Activated naive CD8-positive, alpha-beta T cell treated with anti-CD3 and anti-CD28 coated beads for 36 hours (primary cell): ENCODE measurements around the gene PDS5A. TPM values are rescaled to one million over a fixed set of nuclear protein-coding genes. Genes with fewer than 3 reads are reported as not detected.
"Not testable (repeated sequence)": the region's sequence is repeated elsewhere in the genome, so short reads cannot be mapped to it uniquely, and the experiment has no call there.

Source experiments
- DNase-seq: peaks from one replicate; pipeline ENCODE4 v3.0.0; 2021
- H3K27ac Mint-ChIP-seq: one replicate; pipeline ENCODE4 v1.8.0; 2022; ENCODE audit warnings: mild to moderate bottlenecking, moderate library complexity, mixed read lengths
- H3K27me3 Mint-ChIP-seq: one replicate; pipeline ENCODE4 v1.8.0; 2022; ENCODE audit warnings: mild to moderate bottlenecking, mixed read lengths
- H3K36me3 Mint-ChIP-seq: one replicate; pipeline ENCODE4 v1.8.0; 2021; ENCODE audit warnings: mild to moderate bottlenecking, mixed read lengths
- H3K4me1 Mint-ChIP-seq: one replicate; pipeline ENCODE4 v1.8.0; 2021; ENCODE audit warnings: mixed read lengths
- H3K4me3 Mint-ChIP-seq: one replicate; pipeline ENCODE4 v1.8.0; 2022; ENCODE audit warnings: mild to moderate bottlenecking, moderate library complexity, mixed read lengths
- H3K9me3 Mint-ChIP-seq: one replicate; pipeline ENCODE4 v1.8.0; 2022; ENCODE audit warnings: mixed read lengths
- total RNA-seq, 2 experiments: library from RNA; stranded (reverse); gene quantifications; one replicate each; pipeline ENCODE4 v1.2.3, GENCODE V29; 2021

PDS5A gene
- total RNA-seq, 2 experiments from 2014 or later = 104 to 107 TPM

DNA sequence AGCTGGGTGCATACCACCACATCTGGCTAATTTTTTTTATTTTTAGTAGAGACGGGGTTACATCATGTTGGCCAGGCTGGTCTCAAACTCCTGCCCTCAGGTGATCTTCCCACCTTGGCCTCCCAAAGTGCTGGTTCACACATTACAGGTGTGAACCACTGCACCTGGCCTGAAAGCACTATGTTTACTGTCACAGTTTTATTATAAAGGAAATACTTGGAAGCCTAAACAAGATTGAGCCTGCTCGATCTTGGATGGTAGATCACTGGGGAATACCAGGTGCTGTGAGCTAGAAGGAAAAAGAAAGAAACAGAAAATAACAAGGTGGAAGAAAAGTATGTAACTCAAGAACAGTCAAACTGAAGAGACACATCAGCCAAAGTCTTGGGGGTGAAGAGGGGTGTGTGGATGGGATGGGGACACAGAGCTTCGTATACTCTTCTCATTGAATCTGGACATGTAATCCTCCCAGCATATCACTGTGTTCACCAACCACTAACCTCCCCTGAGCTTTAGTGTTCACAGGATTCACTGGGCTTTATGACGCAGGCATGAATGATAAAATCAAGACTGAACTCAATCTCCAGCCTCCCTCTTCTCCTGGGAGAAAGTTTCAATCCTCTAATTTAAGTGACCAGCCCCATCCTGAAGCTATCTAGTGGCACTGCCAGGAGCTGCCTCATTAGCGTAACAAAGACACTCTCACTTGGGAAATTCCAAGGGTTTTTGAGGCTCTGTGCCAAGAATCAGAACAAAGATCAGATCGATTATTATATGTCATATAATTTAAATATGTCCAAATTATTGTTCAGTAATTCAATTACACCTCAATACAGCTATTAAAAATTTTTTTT, 40.9 kb downstream of the PDS5A start:
- no peak overlapping the region for H3K4me3 Mint-ChIP-seq

DNA sequence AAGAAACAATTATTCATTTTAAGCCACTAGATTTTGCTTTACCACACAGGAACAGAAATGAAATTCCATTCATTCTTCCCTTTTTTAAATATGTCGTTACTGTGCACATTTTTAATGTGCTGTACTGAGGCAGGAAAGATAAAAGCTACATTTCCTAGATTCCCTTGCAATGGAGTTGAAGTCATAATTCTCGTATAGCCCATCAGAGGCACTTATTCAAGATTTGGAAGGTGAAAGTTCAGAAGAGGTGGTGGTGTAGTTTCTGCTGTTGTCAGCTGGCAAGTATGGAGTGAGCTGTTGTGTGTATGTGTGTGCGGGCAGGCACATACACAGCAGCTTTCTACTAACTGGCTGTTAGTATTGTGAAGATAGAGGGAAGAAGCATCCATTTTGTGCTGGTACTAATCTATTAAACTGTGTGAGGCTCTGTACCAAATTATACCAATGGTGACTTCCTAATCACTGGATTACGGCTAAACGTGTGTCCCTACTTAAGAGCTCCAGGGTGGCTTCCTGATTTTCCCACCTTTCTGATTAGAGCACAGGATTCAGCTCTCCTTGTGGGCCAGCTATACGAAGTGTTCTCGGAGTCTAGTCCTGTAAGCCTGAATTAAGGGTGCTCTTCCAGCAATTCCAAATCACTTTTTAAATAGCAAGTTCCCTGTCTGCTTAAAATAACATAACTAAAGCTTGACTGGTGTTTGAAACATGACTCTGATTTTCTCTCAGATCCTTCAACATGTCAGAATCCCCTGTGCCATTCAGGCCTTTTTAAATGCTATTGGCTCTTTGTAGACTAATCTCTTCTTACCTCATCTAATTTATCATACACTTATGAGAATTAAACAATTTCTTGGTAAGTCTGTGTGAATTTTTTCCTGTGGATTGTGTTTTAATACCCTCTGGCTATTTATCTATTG, 43.8 kb downstream of the PDS5A start:
- no peak for DNase-seq
- Mint-ChIP-seq H3K4me3 (no peak overlapping the region), H3K9me3 (peaks cover 4% of the 10 kb centered on the region), H3K4me1 (peaks cover 59% of the 10 kb centered on the region), H3K36me3 (peaks cover 37% of the 10 kb centered on the region), H3K27ac (peak overlapping the region; percentile 8), H3K27me3 (no peaks in the 10 kb centered on the region)

More for the DNA sequence above, 40.9 kb downstream of the PDS5A start:
- Mint-ChIP-seq H3K27me3 (no peaks in the 10 kb centered on the region), H3K27ac (peak overlapping the region; percentile 50), H3K4me1 (peaks cover 60% of the 10 kb centered on the region), H3K9me3 (peaks cover 4% of the 10 kb centered on the region), H3K36me3 (peaks cover 37% of the 10 kb centered on the region)
- DNase-seq = no peak

DNA sequence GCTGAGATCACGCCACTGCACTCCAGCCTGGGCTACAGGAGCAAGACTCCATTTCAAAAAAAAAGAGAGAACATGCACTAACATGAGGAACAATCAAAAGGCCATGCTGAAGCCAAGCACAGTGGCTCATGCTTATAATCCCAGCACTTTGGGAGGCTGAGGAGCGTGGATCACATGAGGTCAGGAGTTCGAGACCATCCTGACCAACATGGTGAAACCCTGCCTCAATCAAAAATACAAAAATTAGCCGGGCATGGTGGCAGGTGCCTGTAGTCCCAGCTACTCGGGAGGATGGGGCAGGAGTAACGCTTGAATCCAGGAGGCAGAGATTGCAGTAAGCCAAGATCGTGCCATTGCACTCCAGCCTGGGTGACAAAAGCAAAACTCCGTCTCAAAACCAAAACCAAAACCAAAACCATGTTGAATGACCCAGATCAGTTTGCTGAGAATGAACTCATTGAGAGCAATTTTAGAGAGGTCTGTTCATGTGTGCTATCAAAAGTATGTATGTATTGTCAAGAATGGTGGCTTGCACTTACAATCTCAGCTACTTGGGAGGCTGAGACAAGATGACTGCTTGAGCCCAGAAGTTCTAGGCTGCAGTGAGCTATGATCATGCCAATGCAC, 44.8 kb downstream of the PDS5A start:
- peaks cover 4% of the 10 kb centered on the region for H3K9me3 Mint-ChIP-seq
- peaks cover 35% of the 10 kb centered on the region for H3K36me3 Mint-ChIP-seq
- no peak for DNase-seq
- H3K4me3 Mint-ChIP-seq = no peak overlapping the region
- H3K4me1 Mint-ChIP-seq = peaks cover 57% of the 10 kb centered on the region
- no peaks in the 10 kb centered on the region for H3K27me3 Mint-ChIP-seq
- peak overlapping the region; percentile 67 for H3K27ac Mint-ChIP-seq

DNA sequence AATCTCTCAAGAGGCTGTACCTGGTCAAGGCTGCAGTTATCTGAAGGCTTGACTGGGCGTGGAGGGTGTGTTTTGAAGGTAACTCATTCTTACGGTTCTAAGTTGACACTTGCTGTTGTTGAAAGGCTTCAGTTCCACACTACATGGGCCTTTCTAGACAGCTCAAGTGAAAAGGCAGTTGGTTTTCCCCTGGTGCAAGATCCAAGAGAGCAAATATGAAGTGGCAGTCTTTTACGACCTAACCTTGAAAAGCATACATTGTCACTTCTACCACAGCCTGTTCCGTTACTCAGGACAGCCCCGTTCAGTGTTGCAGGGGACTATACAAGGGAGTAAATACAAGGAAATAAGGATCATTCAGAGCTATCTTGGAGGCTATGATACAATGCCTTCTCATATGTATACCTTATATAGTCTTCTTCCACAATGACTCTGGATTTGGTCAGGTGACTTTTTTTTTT, 46.2 kb downstream of the PDS5A start:
- no peak for DNase-seq
- Mint-ChIP-seq H3K36me3 (peaks cover 34% of the 10 kb centered on the region), H3K27ac (peak overlapping the region; percentile 72), H3K9me3 (peaks cover 4% of the 10 kb centered on the region), H3K27me3 (no peaks in the 10 kb centered on the region), H3K4me1 (peaks cover 53% of the 10 kb centered on the region), H3K4me3 (no peak overlapping the region)

DNA sequence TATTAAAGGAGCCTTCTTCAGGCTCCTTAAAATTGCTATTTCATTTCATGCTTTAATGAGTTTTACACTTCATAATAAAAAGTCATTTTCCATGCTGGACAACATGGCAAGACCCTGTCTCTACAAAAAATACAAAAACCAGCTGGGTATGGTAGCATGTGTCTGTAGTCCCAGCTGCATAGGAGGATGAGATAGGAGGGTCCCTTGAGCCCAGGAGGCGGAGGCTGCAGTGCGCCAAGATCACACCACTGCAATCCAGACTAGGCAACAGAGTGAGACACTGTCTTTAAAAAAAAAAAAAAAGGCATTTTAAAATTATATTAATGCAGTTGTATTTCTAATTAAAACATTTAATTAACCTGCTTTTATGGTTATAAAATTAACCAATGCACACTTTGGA, 49.2 kb downstream of the PDS5A start:
- H3K27ac Mint-ChIP-seq = no peak overlapping the region
- DNase-seq = no peak
- no peaks in the 10 kb centered on the region for H3K9me3 Mint-ChIP-seq
- no peak overlapping the region for H3K4me3 Mint-ChIP-seq
- no peaks in the 10 kb centered on the region for H3K27me3 Mint-ChIP-seq
- peaks cover 33% of the 10 kb centered on the region for H3K4me1 Mint-ChIP-seq
- H3K36me3 Mint-ChIP-seq = peaks cover 33% of the 10 kb centered on the region

DNA sequence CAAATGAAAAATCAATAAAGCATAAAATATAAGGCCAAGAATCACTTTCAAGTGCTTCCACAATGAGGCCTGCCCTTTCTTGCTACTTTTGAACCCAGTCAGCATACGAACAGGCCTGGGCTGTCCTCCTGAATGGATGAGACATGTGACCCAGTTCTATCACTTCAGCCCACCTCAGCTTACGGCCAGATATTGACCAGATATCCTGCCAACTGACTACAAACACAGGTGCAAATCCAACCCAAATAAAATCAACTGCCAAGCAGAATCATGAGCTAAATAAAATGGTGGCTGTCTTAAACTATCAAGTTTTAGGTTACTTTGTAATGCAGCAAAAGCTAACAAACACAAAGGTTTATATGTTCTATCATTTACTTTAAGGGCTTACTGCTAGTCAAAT, 53.7 kb downstream of the PDS5A start:
- no peak for DNase-seq
- no peaks in the 10 kb centered on the region for H3K9me3 Mint-ChIP-seq
- peaks cover 31% of the 10 kb centered on the region for H3K36me3 Mint-ChIP-seq
- no peaks in the 10 kb centered on the region for H3K27me3 Mint-ChIP-seq
- H3K27ac Mint-ChIP-seq = peak overlapping the region; percentile 48
- peaks cover 15% of the 10 kb centered on the region for H3K4me1 Mint-ChIP-seq
- H3K4me3 Mint-ChIP-seq = no peak overlapping the region

DNA sequence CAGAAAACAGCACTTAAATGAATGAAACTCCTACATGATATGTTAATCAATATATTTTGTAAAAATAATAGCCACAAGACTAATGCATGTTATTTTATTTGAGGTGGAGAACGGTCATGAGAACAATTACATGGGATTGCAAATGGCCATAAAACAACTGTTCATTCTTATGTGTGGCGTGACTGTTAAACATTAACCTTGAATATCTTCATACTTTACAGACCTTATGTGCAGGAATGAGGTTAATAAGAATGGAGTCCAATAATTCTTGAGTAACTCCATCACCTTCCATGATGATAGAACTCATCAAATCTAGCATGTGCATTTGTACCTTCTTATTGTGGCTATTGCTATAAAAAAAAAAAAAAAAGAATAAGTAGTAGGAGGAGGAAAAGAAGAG, 55.3 kb downstream of the PDS5A start:
- no peaks in the 10 kb centered on the region for H3K27me3 Mint-ChIP-seq
- H3K4me3 Mint-ChIP-seq = no peak overlapping the region
- H3K9me3 Mint-ChIP-seq = no peaks in the 10 kb centered on the region
- H3K36me3 Mint-ChIP-seq = peaks cover 25% of the 10 kb centered on the region
- H3K27ac Mint-ChIP-seq = no peak overlapping the region
- H3K4me1 Mint-ChIP-seq = peaks cover 11% of the 10 kb centered on the region
- no peak for DNase-seq

DNA sequence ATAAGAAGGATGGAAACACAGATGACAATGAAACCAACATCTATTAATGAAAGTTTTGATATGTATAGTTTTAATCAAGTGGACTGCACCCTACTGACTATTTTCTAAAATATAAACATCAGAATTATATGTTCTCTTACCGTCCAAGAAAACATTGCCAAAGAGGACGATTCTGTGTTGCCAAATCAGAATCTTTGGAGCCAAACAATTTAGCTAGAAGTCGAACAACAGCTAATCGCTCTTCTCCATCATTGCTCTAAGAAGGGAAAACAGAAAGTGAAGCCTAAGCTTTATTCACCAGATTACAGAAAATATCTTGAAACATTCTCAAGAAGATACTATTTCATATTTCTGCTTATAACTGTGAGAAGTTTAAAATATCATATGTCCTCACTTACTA, 64.2 kb downstream of the PDS5A start:
- Mint-ChIP-seq H3K4me1 (no peaks in the 10 kb centered on the region), H3K27me3 (no peaks in the 10 kb centered on the region), H3K9me3 (no peaks in the 10 kb centered on the region), H3K4me3 (no peak overlapping the region), H3K36me3 (peaks cover 13% of the 10 kb centered on the region), H3K27ac (no peak overlapping the region)
- DNase-seq = no peak

DNA sequence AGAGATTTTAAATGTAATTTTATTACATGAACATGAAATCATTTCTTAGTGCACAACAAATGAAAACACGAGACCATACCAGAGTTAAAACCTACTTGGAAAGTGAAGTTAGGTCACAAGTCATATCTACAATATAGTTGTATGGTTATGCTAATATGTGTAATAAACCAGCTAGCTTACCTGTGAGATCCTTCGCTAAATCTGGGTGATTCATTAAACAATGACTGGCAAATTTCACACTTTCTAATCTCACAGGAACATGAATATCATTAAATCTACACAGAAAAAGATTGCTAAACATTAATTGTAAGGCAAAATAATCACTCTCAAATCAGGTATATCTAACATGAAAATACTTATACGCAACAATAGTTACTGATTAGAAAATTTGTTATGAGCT, 67.6 kb downstream of the PDS5A start:
- H3K27me3 Mint-ChIP-seq = no peaks in the 10 kb centered on the region
- peaks cover 17% of the 10 kb centered on the region for H3K36me3 Mint-ChIP-seq
- DNase-seq = no peak
- no peaks in the 10 kb centered on the region for H3K9me3 Mint-ChIP-seq
- peaks cover 5% of the 10 kb centered on the region for H3K4me1 Mint-ChIP-seq
- no peak overlapping the region for H3K4me3 Mint-ChIP-seq
- H3K27ac Mint-ChIP-seq = no peak overlapping the region

DNA sequence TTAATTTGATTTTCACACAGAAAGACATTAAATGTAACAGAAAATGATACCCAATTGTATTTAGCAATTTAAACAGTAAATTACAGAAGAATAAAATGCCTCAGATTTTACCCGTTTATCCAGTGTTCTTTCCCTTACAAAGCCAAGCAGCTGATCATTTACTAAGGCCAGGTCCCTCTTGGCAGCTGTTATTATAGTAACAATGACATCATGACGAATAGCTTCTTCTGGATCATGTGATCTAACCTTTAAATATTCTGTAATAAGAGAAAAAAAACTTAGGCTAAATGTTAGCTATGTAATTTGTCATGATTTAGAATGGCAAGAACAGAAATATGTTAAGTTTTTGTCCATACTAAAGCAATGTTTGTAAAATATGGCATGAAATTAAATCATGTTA, 69.4 kb downstream of the PDS5A start:
- H3K9me3 Mint-ChIP-seq = no peaks in the 10 kb centered on the region
- H3K36me3 Mint-ChIP-seq = peaks cover 15% of the 10 kb centered on the region
- no peak for DNase-seq
- H3K27ac Mint-ChIP-seq = no peak overlapping the region
- peaks cover 5% of the 10 kb centered on the region for H3K4me1 Mint-ChIP-seq
- no peak overlapping the region for H3K4me3 Mint-ChIP-seq
- H3K27me3 Mint-ChIP-seq = no peaks in the 10 kb centered on the region

DNA sequence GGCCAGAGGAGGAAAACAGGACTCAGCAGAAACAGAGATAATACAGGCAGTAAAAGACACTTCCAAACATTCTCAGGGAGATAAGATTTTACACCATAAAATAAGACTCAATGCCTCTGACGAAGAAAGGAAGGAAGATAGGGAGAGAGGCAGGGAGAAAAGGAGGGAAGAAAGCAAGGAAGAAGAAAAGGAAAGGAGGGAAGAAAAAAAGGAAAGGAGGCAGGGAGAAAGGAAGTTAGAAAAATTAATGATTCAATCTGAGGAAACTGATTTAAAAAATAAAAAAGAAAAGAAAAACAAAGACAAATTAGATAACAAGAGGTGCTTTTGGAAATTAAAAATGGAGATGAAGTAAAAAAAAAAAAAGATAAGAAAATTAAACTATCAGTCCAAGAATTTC, 72.1 kb downstream of the PDS5A start:
- no peaks in the 10 kb centered on the region for H3K27me3 Mint-ChIP-seq
- peak overlapping the region; percentile 28 for H3K27ac Mint-ChIP-seq
- DNase-seq = no peak
- no peaks in the 10 kb centered on the region for H3K9me3 Mint-ChIP-seq
- H3K36me3 Mint-ChIP-seq = peaks cover 12% of the 10 kb centered on the region
- H3K4me1 Mint-ChIP-seq = peaks cover 5% of the 10 kb centered on the region
- no peak overlapping the region for H3K4me3 Mint-ChIP-seq

DNA sequence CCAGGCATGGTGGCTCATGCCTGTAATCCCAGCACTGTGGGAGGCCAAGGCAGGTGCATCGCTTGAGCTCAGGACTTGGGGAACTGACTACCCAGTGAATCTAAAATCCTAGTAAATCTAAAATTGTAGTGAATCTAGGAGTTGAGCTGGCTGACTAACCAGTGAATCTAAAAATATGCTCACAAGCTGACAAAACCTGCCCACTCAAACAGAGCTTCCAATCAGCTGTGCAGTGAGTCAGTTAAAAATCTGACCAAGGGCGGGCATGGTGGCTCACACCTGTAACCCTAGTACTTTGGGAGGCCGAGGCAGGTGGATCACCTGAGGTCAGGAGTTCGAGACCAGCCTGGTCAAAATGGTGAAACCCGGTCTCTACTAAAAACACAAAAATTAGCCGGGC, 72.7 kb downstream of the PDS5A start:
- peak overlapping the region; percentile 48 for H3K27ac Mint-ChIP-seq
- not testable (repeated sequence) for H3K4me1 Mint-ChIP-seq, H3K4me3 Mint-ChIP-seq, H3K27me3 Mint-ChIP-seq, H3K9me3 Mint-ChIP-seq, DNase-seq
- H3K36me3 Mint-ChIP-seq = peaks cover 12% of the 10 kb centered on the region

DNA sequence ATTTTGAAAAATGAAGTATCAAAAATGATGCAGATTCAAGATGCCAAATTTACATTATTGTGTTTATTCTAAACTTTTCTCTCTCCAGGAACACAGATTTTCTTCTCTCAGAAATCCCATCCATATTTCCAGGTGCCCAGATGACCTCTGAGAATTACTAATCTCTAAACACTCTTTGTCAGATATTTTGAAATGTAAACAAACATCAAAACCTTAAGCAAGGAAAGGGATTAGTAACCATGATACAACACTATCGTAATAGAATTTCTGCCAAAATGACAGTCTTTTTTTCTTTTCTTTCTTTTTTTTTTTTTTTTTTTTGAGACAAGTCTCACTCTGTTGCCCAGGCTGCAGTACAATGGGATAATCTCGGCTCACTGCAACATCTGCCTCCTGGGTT, 76.7 kb downstream of the PDS5A start:
- Mint-ChIP-seq H3K27ac (no peak overlapping the region), H3K4me1 (no peaks in the 10 kb centered on the region), H3K27me3 (no peaks in the 10 kb centered on the region), H3K4me3 (no peak overlapping the region), H3K36me3 (peaks cover 13% of the 10 kb centered on the region), H3K9me3 (no peaks in the 10 kb centered on the region)
- no peak for DNase-seq

DNA sequence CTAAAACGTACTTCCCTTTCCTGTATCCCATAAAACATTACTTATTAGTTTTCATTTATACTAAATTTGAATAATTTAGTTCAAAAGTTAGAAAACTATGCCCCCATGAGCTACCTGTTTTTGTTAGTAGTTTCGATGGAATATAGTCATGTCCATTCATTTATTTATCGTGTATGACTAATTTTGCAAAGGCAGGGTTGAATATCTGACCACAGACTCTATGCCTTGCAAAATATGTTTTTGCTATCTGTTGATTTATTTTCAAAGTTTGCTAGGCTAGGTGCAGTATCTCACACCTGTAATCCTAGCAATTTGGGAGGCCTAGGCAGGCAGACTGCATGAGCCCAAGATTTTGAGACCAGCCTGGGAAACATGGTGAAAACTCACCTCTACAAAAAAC, 78.4 kb downstream of the PDS5A start:
- H3K4me1 Mint-ChIP-seq = no peaks in the 10 kb centered on the region
- peaks cover 14% of the 10 kb centered on the region for H3K36me3 Mint-ChIP-seq
- DNase-seq = no peak
- H3K27ac Mint-ChIP-seq = no peak overlapping the region
- no peak overlapping the region for H3K4me3 Mint-ChIP-seq
- no peaks in the 10 kb centered on the region for H3K27me3 Mint-ChIP-seq
- H3K9me3 Mint-ChIP-seq = no peaks in the 10 kb centered on the region

DNA sequence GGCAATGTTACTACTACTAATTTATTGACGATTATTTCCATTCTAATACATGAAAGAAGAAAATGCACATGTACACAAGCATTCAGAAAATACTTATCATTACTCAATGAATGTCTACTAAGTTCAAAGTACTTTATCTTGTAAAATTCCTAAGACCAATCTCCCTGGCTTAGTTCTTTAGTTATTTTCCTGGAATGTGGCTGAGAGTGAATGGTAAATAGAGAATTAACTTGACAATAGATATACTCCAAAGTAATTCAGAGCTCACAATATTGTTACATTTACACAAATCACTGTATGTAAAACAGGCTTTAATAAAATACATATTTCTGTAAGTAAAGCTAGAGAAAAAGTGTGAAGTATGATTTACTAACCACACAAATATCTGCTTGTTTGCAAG, 79.7 kb downstream of the PDS5A start:
- DNase-seq = no peak
- H3K4me1 Mint-ChIP-seq = no peaks in the 10 kb centered on the region
- H3K27me3 Mint-ChIP-seq = no peaks in the 10 kb centered on the region
- H3K36me3 Mint-ChIP-seq = peaks cover 17% of the 10 kb centered on the region
- H3K27ac Mint-ChIP-seq = no peak overlapping the region
- no peaks in the 10 kb centered on the region for H3K9me3 Mint-ChIP-seq
- no peak overlapping the region for H3K4me3 Mint-ChIP-seq
